Activated CD8-positive, alpha-beta memory T cell treated with anti-CD3 and anti-CD28 coated beads for 24 hours (primary cell): ENCODE measurements around the gene IL17RE.

Experiments used
- DNase-seq: peaks from one replicate; pipeline ENCODE4 v3.0.0-alpha.2; 2020

IL17RE gene

GRCh38 chr3:9965200-9965875 lies 62.7 kb downstream of the IL17RE start:
- no peak for DNase-seq
